HG03460 (cell line): Measurements from ENCODE around the gene ADGRD1.

Experiments
- ATAC-seq: cut with Tn5 transposase; IDR thresholded peaks from one replicate; pipeline ENCODE4 v1.9.1; 2021; ENCODE audit not compliant: unreplicated experiment

Gene ADGRD1

GRCh38 chr12:131003716-131004045, 50.0 kb downstream of the ADGRD1 start:
- ATAC-seq, result no peak

DNA sequence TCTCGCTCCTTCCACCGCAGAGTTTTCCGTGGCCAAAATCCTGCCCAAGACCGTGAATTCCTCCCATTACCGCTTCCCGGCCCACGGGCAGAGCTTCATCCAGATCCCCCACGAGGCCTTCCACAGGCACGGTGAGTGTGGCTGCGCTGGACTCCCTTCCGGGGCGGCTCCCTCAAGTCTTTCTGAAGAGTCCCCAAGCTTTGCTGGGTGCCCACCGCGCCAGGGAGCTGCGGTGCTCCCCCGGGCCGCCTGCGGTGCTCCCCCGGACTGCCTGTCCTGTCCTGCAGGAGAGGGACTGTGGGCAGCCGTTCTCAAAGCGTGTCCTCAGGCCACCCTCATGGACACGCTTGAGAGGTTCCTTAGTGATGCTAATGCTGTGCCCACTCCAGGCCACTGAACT, 50.5 kb downstream of the ADGRD1 start:
- ATAC-seq, result no peak

- ATAC-seq, result no peak
Observed at GRCh38 chr12:131005161-131006035, 51.7 kb downstream of the ADGRD1 start.

- no peak for ATAC-seq
Observed at GRCh38 chr12:131006036-131006735, 52.5 kb downstream of the ADGRD1 start.

GRCh38 chr12:131007031-131007739, 53.5 kb downstream of the ADGRD1 start:
- ATAC-seq, result no peak

DNA sequence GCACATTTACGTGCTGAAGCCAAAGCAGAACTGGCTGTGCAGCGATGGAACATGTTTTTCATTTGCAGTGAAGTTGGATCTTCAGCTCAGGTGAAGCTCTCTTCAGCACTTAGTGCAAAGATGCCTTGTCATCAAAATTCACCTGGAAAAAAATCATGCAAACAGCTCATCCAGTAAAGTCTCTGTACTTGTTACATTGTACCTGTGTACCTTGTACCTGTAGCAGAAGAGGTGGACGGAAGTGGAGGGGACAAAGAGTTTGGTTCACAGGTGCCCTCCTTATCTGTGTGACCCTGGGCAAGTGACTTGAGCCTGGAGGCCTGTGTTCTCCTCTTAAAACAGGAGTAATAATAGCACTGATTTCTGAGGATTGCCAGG, 54.0 kb downstream of the ADGRD1 start:
- ATAC-seq, result no peak

- ATAC-seq, result no peak
Observed at GRCh38 chr12:131008131-131008912, 54.6 kb downstream of the ADGRD1 start.

DNA sequence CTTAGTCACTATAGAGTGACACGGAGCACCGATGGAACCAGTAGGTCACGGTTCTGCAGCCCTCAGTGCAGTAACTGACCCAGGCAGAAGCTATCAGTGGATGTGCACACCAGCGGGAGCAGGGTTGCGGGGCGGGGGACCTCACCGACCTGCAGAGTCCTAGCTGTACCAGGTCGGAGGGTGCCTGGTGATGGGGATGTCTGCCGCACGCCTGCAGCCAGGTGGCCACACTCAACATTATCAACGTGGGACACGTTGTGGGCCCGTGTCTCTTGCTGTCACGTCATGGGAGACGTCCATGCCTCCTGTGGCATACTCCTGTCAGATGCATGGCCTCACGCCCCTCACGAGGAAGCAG, 55.2 kb downstream of the ADGRD1 start:
- ATAC-seq, result no peak

DNA sequence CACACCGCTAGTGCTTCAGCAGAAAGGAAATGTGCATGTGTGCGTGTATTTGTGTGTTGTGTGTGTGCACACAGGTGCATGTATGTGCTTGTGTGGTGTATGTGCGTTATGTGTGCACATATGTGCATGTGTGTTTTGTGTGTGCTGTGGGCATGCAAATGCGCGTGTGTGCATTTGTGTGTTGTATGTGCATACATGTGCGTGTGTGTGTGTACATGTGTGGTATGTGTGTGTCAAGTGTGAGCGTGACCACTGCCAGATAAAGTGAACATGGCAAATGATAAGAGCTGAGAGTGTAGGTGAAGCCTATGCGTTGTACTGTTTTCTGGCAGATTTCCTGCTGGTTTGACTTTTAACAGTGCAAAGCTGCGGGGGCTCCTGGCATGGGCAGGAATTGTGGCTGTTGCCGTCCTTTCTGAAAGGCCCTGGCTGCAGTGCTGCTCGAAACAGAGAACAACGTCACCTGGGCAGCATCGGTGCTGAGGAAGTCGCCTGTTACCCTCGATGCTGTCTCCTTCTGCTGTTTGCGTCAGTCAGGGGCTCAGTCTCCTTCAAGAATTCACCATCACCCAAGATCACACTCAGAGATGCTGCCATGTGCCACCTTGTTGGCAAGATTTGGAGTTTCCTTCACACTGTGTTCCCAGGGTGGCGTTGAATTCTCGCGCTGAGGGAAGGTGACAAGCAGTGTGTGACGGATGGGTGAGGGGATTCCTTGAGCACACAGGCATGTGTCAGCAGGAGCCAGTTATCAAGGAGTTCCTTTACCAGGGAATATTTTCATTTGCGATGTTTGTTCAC, 56.1 kb downstream of the ADGRD1 start:
- no peak for ATAC-seq

DNA sequence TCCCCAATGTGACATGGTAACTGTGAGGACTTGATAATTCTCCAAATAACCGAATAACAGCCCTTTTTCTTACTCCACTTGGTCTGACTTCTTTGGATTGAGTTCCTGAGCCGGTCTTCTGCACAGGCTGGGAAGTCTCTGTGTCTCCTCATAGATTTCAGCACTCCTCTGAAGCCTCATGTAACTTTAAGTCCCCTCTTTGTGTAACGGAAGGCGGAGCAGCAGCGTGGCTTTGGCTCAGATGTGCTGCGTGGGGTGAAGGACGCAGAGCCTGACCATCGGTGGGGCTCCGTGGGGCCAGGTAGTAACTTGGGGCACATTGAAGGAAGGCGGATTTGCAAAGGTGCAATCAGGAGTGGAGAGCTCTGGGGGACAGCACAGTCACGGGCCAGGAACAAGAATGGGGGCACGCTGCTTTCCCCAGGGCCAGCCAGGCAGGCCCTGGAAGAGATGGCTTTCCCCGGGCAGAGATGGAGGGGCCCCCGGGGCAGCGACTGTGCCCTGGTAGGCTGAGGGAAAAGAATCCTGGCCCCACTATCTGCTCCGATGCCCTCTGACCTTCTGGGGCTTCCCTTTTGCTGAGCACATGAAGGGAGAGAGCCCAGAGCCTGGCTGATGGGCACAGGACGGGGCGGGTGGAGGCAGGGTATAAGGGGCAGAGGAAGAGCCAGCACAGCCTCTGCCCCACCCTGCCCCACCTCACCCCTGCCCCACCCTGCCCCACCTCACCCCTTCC, 56.9 kb downstream of the ADGRD1 start:
- no peak for ATAC-seq

GRCh38 chr12:131011165-131012079, 57.7 kb downstream of the ADGRD1 start:
- ATAC-seq, result no peak

GRCh38 chr12:131012279-131013069, 58.8 kb downstream of the ADGRD1 start:
- no peak for ATAC-seq

DNA sequence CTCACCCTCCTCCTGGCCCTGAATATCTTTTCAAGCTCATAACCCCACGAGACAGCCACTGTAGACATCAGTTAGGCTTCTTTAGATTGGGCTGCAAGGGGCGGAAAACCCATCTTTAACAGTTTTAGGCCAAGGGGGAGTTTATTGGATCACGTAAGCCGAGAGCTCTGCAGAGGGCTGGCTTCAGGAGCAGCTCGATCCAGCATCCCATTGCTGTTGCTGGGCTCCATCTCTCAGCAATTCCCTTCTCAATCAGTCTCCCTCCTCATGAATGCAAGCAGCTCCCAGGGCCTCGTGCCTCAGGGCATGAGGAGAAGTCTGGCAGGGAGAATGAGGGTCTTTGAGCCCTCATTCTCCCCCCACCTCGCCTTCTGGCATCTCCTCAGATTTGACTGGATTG, 59.4 kb downstream of the ADGRD1 start:
- no peak for ATAC-seq

- no peak for ATAC-seq
Observed at GRCh38 chr12:131014343-131014742, 60.6 kb downstream of the ADGRD1 start.

DNA sequence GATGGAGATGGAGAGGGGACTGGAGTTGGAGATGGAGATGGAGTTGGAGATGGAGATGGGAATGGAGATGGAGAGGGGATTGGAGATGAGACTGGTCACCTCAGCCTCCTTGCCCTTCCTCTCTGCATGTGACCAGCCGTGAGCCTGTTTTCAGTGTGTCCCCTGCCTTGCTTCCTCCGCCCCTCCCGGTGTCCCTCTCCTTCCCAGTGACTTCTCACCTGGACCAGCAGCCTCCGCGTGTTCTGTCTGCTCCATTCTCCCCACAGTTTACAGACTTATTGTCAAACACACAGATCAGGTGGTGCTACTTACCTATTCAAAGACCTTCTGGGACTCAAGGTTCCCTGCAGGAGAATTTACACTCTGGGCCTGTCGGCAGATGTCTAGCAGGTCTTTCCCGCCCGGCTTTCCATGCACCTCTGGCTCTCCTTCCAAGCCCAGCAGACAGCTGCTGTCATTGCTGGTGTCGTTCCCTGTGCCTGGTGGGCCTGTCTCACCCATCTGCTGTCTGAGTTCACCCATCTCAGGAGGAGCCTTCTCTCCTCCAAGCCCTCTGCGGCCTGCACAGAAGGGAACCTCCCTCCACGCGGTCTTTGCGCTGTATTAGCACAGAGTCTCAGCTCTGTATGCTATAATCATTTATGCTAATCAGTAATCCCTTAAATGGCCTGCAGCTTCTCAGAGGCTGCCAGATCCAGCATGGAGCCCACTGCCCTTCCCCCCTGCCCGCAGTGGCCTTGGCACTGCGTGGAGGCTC, 62.1 kb downstream of the ADGRD1 start:
- ATAC-seq, result no peak

DNA sequence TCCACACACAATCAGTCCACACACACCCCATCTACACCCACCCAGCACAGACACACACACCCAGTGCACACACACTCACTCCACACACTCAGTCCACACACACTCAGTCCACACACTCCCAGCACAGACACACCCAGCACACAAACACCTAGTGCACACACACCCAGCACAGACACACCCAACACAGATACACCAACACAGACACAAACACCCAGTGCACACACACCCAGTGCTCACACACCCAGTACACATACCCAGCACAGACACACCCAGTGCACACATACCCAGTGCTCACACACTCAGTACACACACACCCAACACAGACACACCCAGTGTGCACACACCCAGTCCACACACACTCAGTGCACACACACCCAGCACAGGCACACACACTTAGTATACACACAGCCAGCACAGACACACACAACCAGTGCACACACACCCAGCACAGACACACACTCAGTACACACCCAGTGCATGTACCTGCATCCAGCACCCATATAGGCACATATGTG, 63.8 kb downstream of the ADGRD1 start:
- no peak for ATAC-seq

- ATAC-seq, result no peak
Observed at GRCh38 chr12:131018019-131018620, 64.4 kb downstream of the ADGRD1 start.
